ENCODE results near the gene MPP3. TPM values are rescaled to one million over a fixed set of nuclear protein-coding genes. Genes with fewer than 3 reads are reported as not detected.

MPP3 gene
- total RNA-seq, 1 experiment from 2014 or later: 6.9 TPM

- no peaks in the 10 kb centered on the region for H3K79me1 ChIP-seq (ENCODE audit: insufficient read depth, low read depth, low read length, poor library complexity, severe bottlenecking)
- no peaks in the 10 kb centered on the region for H4K20me1 ChIP-seq (ENCODE audit: control insufficient read depth, insufficient read depth, insufficient read length)
- H2BK5ac ChIP-seq (ENCODE audit: insufficient read length, low read length): no peak overlapping the region
- no peak overlapping the region for H2AK5ac ChIP-seq (ENCODE audit: insufficient read length, low read length)
- H3K4ac ChIP-seq (ENCODE audit: low read depth, low read length): no peak overlapping the region
- H3K27ac ChIP-seq (ENCODE audit: insufficient read length, low read depth, low read length): no peak overlapping the region
- no peak overlapping the region for H3K23ac ChIP-seq (ENCODE audit: insufficient read length, low read depth, low read length)
- H3K27me3 Mint-ChIP-seq (ENCODE audit: low read depth): peaks cover 39% of the 10 kb centered on the region
- peaks cover 6% of the 10 kb centered on the region; the same call in 1 of the 2 replicates for H3K27me3 ChIP-seq (ENCODE audit: insufficient read depth, low read length)
- H3K36me3 Mint-ChIP-seq (ENCODE audit: insufficient read depth in 1 of 3, low read depth in 3 of 3): peaks cover 8 to 30% (median 12%) of the 10 kb centered on the region in 3 experiments
- H4K8ac ChIP-seq (replicated peaks; ENCODE audit: insufficient read length, low read depth, low read length): no peak overlapping the region
- H3K27ac Mint-ChIP-seq: no peak overlapping the region; a peak in 1 of 7 replicates
- H3K23me2 ChIP-seq (ENCODE audit: insufficient read length, low read depth, low read length, poor library complexity, severe bottlenecking): peaks cover 4% of the 10 kb centered on the region
- no peak overlapping the region for H4K5ac ChIP-seq (ENCODE audit: insufficient read length, low read depth, low read length)
- no peak for DNase-seq
- no peaks in the 10 kb centered on the region for H3K79me2 ChIP-seq (ENCODE audit: insufficient read depth, low read length)
- no peak overlapping the region for H2BK12ac ChIP-seq (ENCODE audit: insufficient read length, low read depth, low read length)
- H3K56ac ChIP-seq (ENCODE audit: insufficient read length, low read depth, low read length): no peak overlapping the region
- H3K9me3 Mint-ChIP-seq: peaks cover 11 to 14% of the 10 kb centered on the region in 2 experiments
- H2BK15ac ChIP-seq (ENCODE audit: low read depth, low read length): no peak overlapping the region
- no peak for TF ChIP-seq CTCF (conservative IDR thresholded peaks at IDR 0.05)
- H3K4me2 ChIP-seq (ENCODE audit: insufficient read depth, insufficient read length, low read length): no peak overlapping the region
- H3T11ph ChIP-seq (ENCODE audit: low read length): no peak overlapping the region
- H3K9me3 ChIP-seq (ENCODE audit: control insufficient read depth, low read depth, low read length): no peaks in the 10 kb centered on the region
- H3K4me1 ChIP-seq (ENCODE audit: insufficient read depth, low read length): no peaks in the 10 kb centered on the region
- no peak overlapping the region for H3K18ac ChIP-seq (ENCODE audit: insufficient read length, low read depth, low read length)
- H2BK20ac ChIP-seq (ENCODE audit: low read depth, low read length, poor library complexity, severe bottlenecking): no peak overlapping the region
- H2AFZ ChIP-seq (ENCODE audit: low read length): no peak overlapping the region
- peaks cover 16 to 23% of the 10 kb centered on the region in 2 experiments for H3K4me1 Mint-ChIP-seq
- H4K91ac ChIP-seq (ENCODE audit: insufficient read length, low read depth, low read length): no peak overlapping the region
- no peak overlapping the region for H3K9ac ChIP-seq (ENCODE audit: extremely low read depth, insufficient read length, low read length)
- no peak overlapping the region; the same call in 1 of the 2 replicates for H3K14ac ChIP-seq (ENCODE audit: insufficient read depth, low read length)
- H3K4me3 Mint-ChIP-seq: peak overlapping the region in 1 of 2 experiments; percentile 68; a peak in 1 of 5 replicates
- no CpG with 5 or more reads among the region's 7 CpGs for WGBS (ENCODE audit: extremely low coverage, insufficient read length, low lambda C conversion rate)
- no peak overlapping the region for H2BK120ac ChIP-seq (ENCODE audit: low read depth, low read length, poor library complexity, severe bottlenecking)
Observed at GRCh38 chr17:43830510-43831140, 2.3 kb downstream of the MPP3 start.

All from H9 (cell line).